Heart left ventricle (tissue), 16 donors: ENCODE data around the gene THAP4. TPM values are rescaled to one million over a fixed set of nuclear protein-coding genes. Genes with fewer than 3 reads are reported as not detected.
"Not testable (repeated sequence)": the region's sequence is repeated elsewhere in the genome, so short reads cannot be mapped to it uniquely, and the experiment has no call there.

ENCODE experiments used
- ATAC-seq, 4 donors: fragments of 200-7000 bp; cut with Tn5 transposase; one replicate each; pipeline ENCODE4 v1.9.1; 2020 to 2022; ENCODE audit warnings: moderate library complexity in 4 of 4, mild to moderate bottlenecking in 3 of 4, moderate number of reproducible peaks in 1 of 4
- DNase-seq, 5 donors: peaks; one replicate each; pipeline ENCODE4 v3.0.0-alpha.2; 2020
- H3K27ac ChIP-seq, 12 donors: fragments of 200-600 bp; sonication (generic) in 4 of 12; one replicate each; pipeline versions ENCODE4 v1.5.0 to v1.8.0; 2016 to 2022; ENCODE audit warnings: mild to moderate bottlenecking in 2 of 12
- H3K27me3 ChIP-seq, 9 donors: fragments of 200-600 bp; sonication (generic) in 2 of 9; one replicate each; pipeline versions ENCODE4 v1.5.1 to v1.8.0; 2016 to 2022; ENCODE audit warnings: mild to moderate bottlenecking in 3 of 9
- H3K36me3 ChIP-seq, 9 donors: fragments of 200-600 bp; sonication (generic) in 2 of 9; one replicate each; pipeline versions ENCODE4 v1.5.0 to v1.8.0; 2018 to 2022; ENCODE audit warnings: mild to moderate bottlenecking in 2 of 9
- H3K4me1 ChIP-seq, 12 donors: fragments of 200-600 bp; sonication (generic) in 4 of 12; one replicate each; pipeline versions ENCODE4 v1.5.0 to v1.8.0; 2016 to 2022; ENCODE audit warnings: mild to moderate bottlenecking in 3 of 12
- H3K4me3 ChIP-seq, 12 donors: fragments of 200-600 bp; sonication (generic) in 4 of 12; one replicate each; pipeline versions ENCODE4 v1.5.0 to v1.8.0; 2017 to 2022; ENCODE audit warnings: mild to moderate bottlenecking in 9 of 12, moderate library complexity in 4 of 12
- H3K9me3 ChIP-seq, 12 donors: fragments of 200-600 bp; sonication (generic) in 4 of 12; one replicate each; pipeline versions ENCODE4 v1.5.0 to v1.8.0; 2016 to 2022; ENCODE audit warnings: mild to moderate bottlenecking in 1 of 12
- CTCF ChIP-seq, 12 donors: fragments of 200-600 bp; sonication (generic) in 4 of 12; IDR thresholded peaks; one replicate each; pipeline versions ENCODE4 v1.5.0 to v1.8.0; 2018 to 2022; ENCODE audit warnings: antibody characterized with exemption in 12 of 12, mild to moderate bottlenecking in 5 of 12
- POLR2A ChIP-seq, 2 donors: fragments of 450-650 bp; IDR thresholded peaks; one replicate each; pipeline ENCODE4 v1.6.1; 2017; ENCODE audit warnings: antibody characterized with exemption in 2 of 2, mild to moderate bottlenecking in 2 of 2, moderate library complexity in 2 of 2
- WGBS, 4 donors: extraction: QIAGEN DNeasy Blood & Tissue Kit in 2 of 4; methylation state at CpG; one replicate each; pipeline versions ENCODE4 v1.1.5 to v1.1.7; 2013 to 2018; 5-methylcytosine and 5-hydroxymethylcytosine counted together
- intact Hi-C, 10 donors: fragments of 100-400 bp; cut with DNase I; formaldehyde crosslinking; loops; one replicate each; pipeline versions ENCODE4 v1.11.1 to v1.14.2; 2022
- polyA plus RNA-seq, 2 donors: library from polyadenylated mRNA; stranded (reverse); fragments of 200-250 nt; gene quantifications; one replicate each; pipeline ENCODE4 v1.2.3, GENCODE V29; 2013
- total RNA-seq, 9 donors: library from RNA; depleted of rRNA in 2 of 9; stranded (reverse); fragments of >200 nt in 2 of 9; fragmentation: NEBNext Ultra II Directional in 3 of 9; extraction: Animal tissue kit (Norgen Biotek cat#: 25700) in 3 of 9; gene quantifications; one replicate each; pipeline versions ENCODE4 v1.1.0 to v1.2.4, GENCODE V29; 2016 to 2023
- donor health status: ischemic (EF 13 %, LVEDD 7.1; RV severe dilation, severe dysfunction).
- donor health status: healthy with polysubstance abuse.
- donor health status: DM: no; HTN: yes; CAD: no.
- donor health status: DM: no; HTN: no; CAD: no.
- donor health status: ischemic (EF 25% LVEDD 6.9; RV normal size, moderate dysfunction).
- donor health status: ischemic (EF 25% LVEDD 5.7; RV mildly dilated, moderate dysfunction).
- donor health status: healthy.
- donor health status: DM: yes; HTN: yes; CAD: no.
- donor health status: ischemic (EF 35%, LVEDD 5.7; RV mildly dilated, moderate dysfunction).
- donor health status: nonischemic (EF 11% LVEDD 7.7; RV severe dilation, severe dysfunction).
- donor health status: DM: yes; HTN: yes; CAD: no.
- donor health status: PGD.
- donor health status: ischemic (EF 29% LVEDD 5.4; RV normal size, mild dysfunction).
- donor health status: nonischemic (EF 23%, LVEDD 6.1; RV moderate dilation, normal function).

Gene THAP4
- total and polyA plus RNA-seq, 11 donors, result 61.7 to 110 (median 80.4) TPM

- Histone ChIP-seq H3K9me3 (no peaks in the 10 kb centered on the region), H3K4me3 (no peak overlapping the region), H3K27me3 (no peaks in the 10 kb centered on the region), H3K27ac (no peak overlapping the region), H3K36me3 (peaks cover 0 to 12% (median 5%) of the 10 kb centered on the region in 9 donors), H3K4me1 (peaks cover 0 to 21% (median 4%) of the 10 kb centered on the region in 12 donors)
- 71 to 92% (median 85%) methylated on average over 5 of the region's 5 CpGs for WGBS, 4 donors
- no peak for TF ChIP-seq CTCF (IDR thresholded peaks at IDR 0.05)
- no peak for TF ChIP-seq POLR2A (IDR thresholded peaks at IDR 0.05)
- DNase-seq (no peak), ATAC-seq (peak in 1 of 4 donors; percentile 19)
- intact Hi-C loops, result no loop called here
Measured at GRCh38 chr2:241575624-241576292, 61.2 kb downstream of the THAP4 start.

GRCh38 chr2:241574911-241575623 is 61.9 kb downstream of the THAP4 start:
- peaks cover 0 to 21% (median 4%) of the 10 kb centered on the region in 12 donors for H3K4me1 ChIP-seq
- TF ChIP-seq POLR2A (IDR thresholded peaks at IDR 0.05) (no peak), CTCF (IDR thresholded peaks at IDR 0.05) (no peak)
- peak in 1 of 5 donors; percentile 7 for DNase-seq
- no peak overlapping the region for H3K27ac ChIP-seq
- H3K27me3 ChIP-seq, result no peaks in the 10 kb centered on the region
- intact Hi-C loops, result no loop called here
- WGBS, 4 donors, result 84 to 90% (median 86%) methylated on average over 7 of the region's 7 CpGs
- H3K9me3 ChIP-seq, result no peaks in the 10 kb centered on the region
- ATAC-seq, result no peak
- H3K36me3 ChIP-seq, result peaks cover 0 to 12% (median 4%) of the 10 kb centered on the region in 9 donors
- H3K4me3 ChIP-seq, result no peak overlapping the region

GRCh38 chr2:241573741-241574140 is 63.2 kb downstream of the THAP4 start:
- Histone ChIP-seq H3K9me3 (no peaks in the 10 kb centered on the region), H3K36me3 (peaks cover 0 to 12% (median 4%) of the 10 kb centered on the region in 9 donors), H3K27ac (no peak overlapping the region), H3K27me3 (no peaks in the 10 kb centered on the region), H3K4me3 (no peak overlapping the region), H3K4me1 (peaks cover 0 to 21% (median 4%) of the 10 kb centered on the region in 12 donors)
- intact Hi-C loops, result no loop called here
- DNase-seq, result no peak
- ATAC-seq, result no peak
- TF ChIP-seq POLR2A (IDR thresholded peaks at IDR 0.05) (no peak), CTCF (IDR thresholded peaks at IDR 0.05) (no peak)
- 92 to 95% (median 93%) methylated on average over 8 to 12 of the region's 12 CpGs for WGBS, 4 donors

- 94 to 95% (median 94%) methylated on average over 8 to 20 of the region's 20 CpGs for WGBS, 4 donors
- H3K27me3 ChIP-seq, H3K9me3 ChIP-seq, H3K4me3 ChIP-seq, H3K27ac ChIP-seq, DNase-seq, intact Hi-C loops, ATAC-seq: not testable (repeated sequence)
- Histone ChIP-seq H3K4me1 (peaks cover 0 to 17% (median 4%) of the 10 kb centered on the region in 12 donors), H3K36me3 (peaks cover 0 to 16% (median 4%) of the 10 kb centered on the region in 9 donors)
Measured at GRCh38 chr2:241572915-241573651, 63.9 kb downstream of the THAP4 start.
